Measurements from ENCODE around the gene CD320. TPM values are rescaled to one million over a fixed set of nuclear protein-coding genes. Genes with fewer than 3 reads are reported as not detected.

CD320 gene
- polyA plus RNA-seq, 2 of the 4 experiments (the other 2 are of a cell fraction), result 28.8 to 54.1 TPM

DNA sequence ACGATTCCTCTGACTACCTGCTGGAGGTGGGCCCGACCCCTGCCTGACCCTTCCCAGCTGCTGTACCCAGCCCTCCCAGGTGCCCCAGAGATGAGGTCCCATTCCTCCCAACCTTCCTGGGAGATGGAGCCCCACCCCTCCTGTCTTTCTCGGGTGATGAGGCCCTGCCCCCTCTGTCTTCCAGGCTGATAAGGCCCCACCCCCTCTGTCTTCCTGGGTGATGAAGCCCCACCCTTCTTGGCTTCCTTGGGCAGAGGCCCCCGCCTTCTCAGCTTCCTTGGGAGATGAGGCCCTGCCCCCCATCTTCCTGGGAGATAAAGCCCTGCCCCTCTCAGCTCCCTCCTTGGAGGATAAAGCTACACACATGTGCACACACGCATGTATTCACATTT lies 51.1 kb downstream of the CD320 start:
- Histone ChIP-seq H3K4me3 (no peak overlapping the region), H3K27ac (no peak overlapping the region), H3K4me1 (no peaks in the 10 kb centered on the region), H3K9me3 (no peaks in the 10 kb centered on the region), H3K4me2 (no peak overlapping the region)
- FAIRE-seq (no peak), ATAC-seq (0 out of 6 replicates have a peak, but pooled peaks of 1 of the 2 experiments have one; percentile 8), DNase-seq (ENCODE audit: low read depth in 1 of 2, low spot score in 1 of 2) (peak in 1 of 2 experiments; percentile 35)
- 61% methylated on average over 4 of the region's 5 CpGs for WGBS (ENCODE audit: missing lambda C conversion rate)
- TF ChIP-seq MYC (IDR thresholded peaks at IDR 0.05; ENCODE audit: borderline replicate concordance, low read length), result no peak
- TF ChIP-seq BHLHE40 (IDR thresholded peaks at IDR 0.05; ENCODE audit: low read depth, low read length), result no peak
- no peak for TF ChIP-seq POLR2AphosphoS2 (conservative IDR thresholded peaks at IDR 0.05; ENCODE audit: low read length)
- no peak for TF ChIP-seq POLR2A (IDR thresholded peaks at IDR 0.05; ENCODE audit: low read length)
- no peak for TF ChIP-seq HDAC2 (IDR thresholded peaks at IDR 0.05)
- TF ChIP-seq, protein P1, sequence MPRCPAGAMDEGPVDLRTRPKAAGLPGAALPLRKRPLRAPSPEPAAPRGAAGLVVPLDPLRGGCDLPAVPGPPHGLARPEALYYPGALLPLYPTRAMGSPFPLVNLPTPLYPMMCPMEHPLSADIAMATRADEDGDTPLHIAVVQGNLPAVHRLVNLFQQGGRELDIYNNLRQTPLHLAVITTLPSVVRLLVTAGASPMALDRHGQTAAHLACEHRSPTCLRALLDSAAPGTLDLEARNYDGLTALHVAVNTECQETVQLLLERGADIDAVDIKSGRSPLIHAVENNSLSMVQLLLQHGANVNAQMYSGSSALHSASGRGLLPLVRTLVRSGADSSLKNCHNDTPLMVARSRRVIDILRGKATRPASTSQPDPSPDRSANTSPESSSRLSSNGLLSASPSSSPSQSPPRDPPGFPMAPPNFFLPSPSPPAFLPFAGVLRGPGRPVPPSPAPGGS (IDR thresholded peaks at IDR 0.05), result no peak
- TF ChIP-seq ZSCAN20 (CRISPR knock-in tag; IDR thresholded peaks at IDR 0.05), result no peak
- TF ChIP-seq CHD2 (IDR thresholded peaks at IDR 0.05; ENCODE audit: low read length, partially characterized antibody), result no peak
- TF ChIP-seq RCOR1 (IDR thresholded peaks at IDR 0.05; ENCODE audit: low read depth, low read length), result no peak
- CTCF ChIA-PET, result interaction anchor here (0.5 to 4.5 kb wide), 4 partner anchors 99 to 313 kb away, joined by 3 to 19 read pairs (median 8); partner anchors contain the start of gene TIMM44
- POLR2A ChIA-PET, result no interaction called here

DNA sequence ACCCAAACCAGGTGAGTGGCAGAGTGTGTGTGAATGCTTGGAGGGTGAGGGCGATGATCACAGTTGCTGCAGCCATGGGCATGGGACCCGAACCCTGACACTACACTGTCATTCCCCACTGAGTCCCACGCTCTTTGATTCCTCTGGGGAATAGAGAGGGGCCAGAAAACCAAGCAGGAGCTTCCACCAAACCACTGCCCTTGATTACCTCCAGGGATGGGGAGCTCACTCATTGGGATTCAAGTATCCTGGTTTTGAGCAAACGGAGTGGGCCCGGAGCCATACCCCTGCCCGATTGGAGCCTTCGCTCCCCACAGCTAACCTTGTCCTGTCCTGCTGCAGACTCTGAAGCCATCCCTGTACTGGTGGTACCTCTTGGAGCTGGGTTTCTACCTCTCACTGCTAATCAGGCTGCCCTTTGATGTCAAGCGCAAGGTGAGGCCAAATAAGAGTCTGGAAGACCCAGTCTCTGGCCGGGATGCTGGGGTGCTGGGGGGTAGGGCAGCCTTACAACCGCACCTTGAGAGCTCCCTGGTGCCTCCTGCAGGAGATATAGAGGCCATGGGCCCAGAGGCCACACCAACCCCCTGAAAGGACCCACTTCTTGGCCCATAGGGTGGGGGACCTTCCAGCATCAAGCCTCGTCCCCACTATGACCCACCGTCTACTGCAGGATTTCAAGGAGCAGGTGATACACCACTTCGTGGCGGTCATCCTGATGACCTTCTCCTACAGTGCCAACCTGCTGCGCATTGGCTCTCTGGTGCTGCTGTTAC lies 51.7 kb downstream of the CD320 start:
- ChIA-PET CTCF (interaction anchor here (0.5 to 4.5 kb wide), 6 partner anchors 98 to 312 kb away, joined by 3 to 19 read pairs (median 4); partner anchors contain the start of gene TIMM44), POLR2A (no interaction called here)
- no peak for DNase-seq (ENCODE audit: low read depth in 1 of 2, low spot score in 1 of 2)
- no peak for FAIRE-seq
- no peaks in the 10 kb centered on the region for H3K9me3 ChIP-seq
- WGBS (ENCODE audit: missing lambda C conversion rate), result 86% methylated on average over 11 of the region's 15 CpGs
- H3K27ac ChIP-seq, result no peak overlapping the region
- no peaks in the 10 kb centered on the region for H3K4me1 ChIP-seq
- no peak for ATAC-seq
- TF ChIP-seq, protein P1 (IDR thresholded peaks at IDR 0.05), result no peak
- TF ChIP-seq ZFP36 (IDR thresholded peaks at IDR 0.05; ENCODE audit: borderline replicate concordance, partially characterized antibody), result peak; percentile 13
- no peak for TF ChIP-seq NPAS2 (CRISPR knock-in tag; IDR thresholded peaks at IDR 0.05; ENCODE audit: borderline replicate concordance)
- TF ChIP-seq CHD4 (IDR thresholded peaks at IDR 0.05; ENCODE audit: borderline replicate concordance), result no peak
- TF ChIP-seq TFCP2L1 (CRISPR knock-in tag; IDR thresholded peaks at IDR 0.05), result no peak
- TF ChIP-seq HEYL (CRISPR knock-in tag; IDR thresholded peaks at IDR 0.05), result no peak
- no peak overlapping the region for H3K4me2 ChIP-seq
- H3K4me3 ChIP-seq, result no peak overlapping the region

DNA sequence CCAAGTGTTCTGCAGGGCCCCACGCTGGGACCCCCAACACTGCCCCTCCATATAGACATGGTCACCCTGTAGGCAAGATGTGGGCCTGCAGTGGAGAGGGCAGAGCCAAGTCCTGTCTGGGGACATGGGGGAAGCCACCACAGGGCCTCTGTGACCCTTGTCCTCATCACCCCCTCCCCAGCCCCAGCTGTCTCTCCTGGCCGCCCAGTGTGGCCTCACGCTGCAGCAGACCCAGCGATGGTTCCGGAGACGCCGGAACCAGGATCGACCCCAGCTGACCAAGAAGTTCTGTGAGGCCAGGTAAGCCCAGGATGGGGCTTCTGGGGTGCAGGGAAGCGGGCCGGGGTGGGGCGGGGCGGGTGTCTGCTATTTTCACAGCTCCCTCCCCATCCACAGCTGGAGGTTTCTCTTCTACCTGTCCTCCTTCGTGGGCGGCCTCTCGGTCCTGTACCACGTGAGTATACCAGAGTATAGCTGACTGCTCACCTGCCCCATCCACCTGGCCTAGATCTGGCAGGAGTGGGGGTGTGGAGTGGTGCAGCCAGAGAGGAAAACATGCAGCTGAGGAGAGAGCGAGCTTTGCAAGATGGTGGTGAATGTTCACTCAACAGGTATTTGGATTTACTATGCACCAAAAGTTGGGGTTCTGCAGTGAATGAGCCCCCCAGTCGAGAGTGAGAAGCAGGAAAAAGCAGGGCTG lies 52.6 kb downstream of the CD320 start:
- DNase-seq (ENCODE audit: low read depth in 1 of 2, low spot score in 1 of 2), result no peak
- FAIRE-seq, result no peak
- ChIA-PET CTCF (interaction anchor here (0.9 to 4.5 kb wide), 5 partner anchors 97 to 311 kb away, joined by 3 to 19 read pairs (median 4); partner anchors contain the start of gene TIMM44), POLR2A (no interaction called here)
- H3K27ac ChIP-seq, result no peak overlapping the region
- no peaks in the 10 kb centered on the region for H3K4me1 ChIP-seq
- no peak for ATAC-seq
- H3K4me2 ChIP-seq, result no peak overlapping the region
- 81% methylated on average over 8 of the region's 18 CpGs for WGBS (ENCODE audit: missing lambda C conversion rate)
- no peaks in the 10 kb centered on the region for H3K9me3 ChIP-seq
- no peak overlapping the region for H3K4me3 ChIP-seq
- no peak for TF ChIP-seq TFCP2L1 (CRISPR knock-in tag; IDR thresholded peaks at IDR 0.05)
- TF ChIP-seq, protein P2, sequence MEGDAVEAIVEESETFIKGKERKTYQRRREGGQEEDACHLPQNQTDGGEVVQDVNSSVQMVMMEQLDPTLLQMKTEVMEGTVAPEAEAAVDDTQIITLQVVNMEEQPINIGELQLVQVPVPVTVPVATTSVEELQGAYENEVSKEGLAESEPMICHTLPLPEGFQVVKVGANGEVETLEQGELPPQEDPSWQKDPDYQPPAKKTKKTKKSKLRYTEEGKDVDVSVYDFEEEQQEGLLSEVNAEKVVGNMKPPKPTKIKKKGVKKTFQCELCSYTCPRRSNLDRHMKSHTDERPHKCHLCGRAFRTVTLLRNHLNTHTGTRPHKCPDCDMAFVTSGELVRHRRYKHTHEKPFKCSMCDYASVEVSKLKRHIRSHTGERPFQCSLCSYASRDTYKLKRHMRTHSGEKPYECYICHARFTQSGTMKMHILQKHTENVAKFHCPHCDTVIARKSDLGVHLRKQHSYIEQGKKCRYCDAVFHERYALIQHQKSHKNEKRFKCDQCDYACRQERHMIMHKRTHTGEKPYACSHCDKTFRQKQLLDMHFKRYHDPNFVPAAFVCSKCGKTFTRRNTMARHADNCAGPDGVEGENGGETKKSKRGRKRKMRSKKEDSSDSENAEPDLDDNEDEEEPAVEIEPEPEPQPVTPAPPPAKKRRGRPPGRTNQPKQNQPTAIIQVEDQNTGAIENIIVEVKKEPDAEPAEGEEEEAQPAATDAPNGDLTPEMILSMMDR (IDR thresholded peaks at IDR 0.05), result no peak
- no peak for TF ChIP-seq GATA3 (IDR thresholded peaks at IDR 0.05; ENCODE audit: borderline replicate concordance)
- TF ChIP-seq, protein P3, sequence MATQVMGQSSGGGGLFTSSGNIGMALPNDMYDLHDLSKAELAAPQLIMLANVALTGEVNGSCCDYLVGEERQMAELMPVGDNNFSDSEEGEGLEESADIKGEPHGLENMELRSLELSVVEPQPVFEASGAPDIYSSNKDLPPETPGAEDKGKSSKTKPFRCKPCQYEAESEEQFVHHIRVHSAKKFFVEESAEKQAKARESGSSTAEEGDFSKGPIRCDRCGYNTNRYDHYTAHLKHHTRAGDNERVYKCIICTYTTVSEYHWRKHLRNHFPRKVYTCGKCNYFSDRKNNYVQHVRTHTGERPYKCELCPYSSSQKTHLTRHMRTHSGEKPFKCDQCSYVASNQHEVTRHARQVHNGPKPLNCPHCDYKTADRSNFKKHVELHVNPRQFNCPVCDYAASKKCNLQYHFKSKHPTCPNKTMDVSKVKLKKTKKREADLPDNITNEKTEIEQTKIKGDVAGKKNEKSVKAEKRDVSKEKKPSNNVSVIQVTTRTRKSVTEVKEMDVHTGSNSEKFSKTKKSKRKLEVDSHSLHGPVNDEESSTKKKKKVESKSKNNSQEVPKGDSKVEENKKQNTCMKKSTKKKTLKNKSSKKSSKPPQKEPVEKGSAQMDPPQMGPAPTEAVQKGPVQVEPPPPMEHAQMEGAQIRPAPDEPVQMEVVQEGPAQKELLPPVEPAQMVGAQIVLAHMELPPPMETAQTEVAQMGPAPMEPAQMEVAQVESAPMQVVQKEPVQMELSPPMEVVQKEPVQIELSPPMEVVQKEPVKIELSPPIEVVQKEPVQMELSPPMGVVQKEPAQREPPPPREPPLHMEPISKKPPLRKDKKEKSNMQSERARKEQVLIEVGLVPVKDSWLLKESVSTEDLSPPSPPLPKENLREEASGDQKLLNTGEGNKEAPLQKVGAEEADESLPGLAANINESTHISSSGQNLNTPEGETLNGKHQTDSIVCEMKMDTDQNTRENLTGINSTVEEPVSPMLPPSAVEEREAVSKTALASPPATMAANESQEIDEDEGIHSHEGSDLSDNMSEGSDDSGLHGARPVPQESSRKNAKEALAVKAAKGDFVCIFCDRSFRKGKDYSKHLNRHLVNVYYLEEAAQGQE (IDR thresholded peaks at IDR 0.05), result no peak
- TF ChIP-seq HES2 (IDR thresholded peaks at IDR 0.05), result no peak
- TF ChIP-seq MAZ (IDR thresholded peaks at IDR 0.05; ENCODE audit: borderline replicate concordance, low read depth, low read length), result no peak
- no peak for TF ChIP-seq MAFK (IDR thresholded peaks at IDR 0.05; ENCODE audit: partially characterized antibody)
- TF ChIP-seq EP300 (IDR thresholded peaks at IDR 0.05), result no peak

Data from A549 (cell line).